NCI-H2196 treated with DMSO at 0.1 percent for 48 hours (cell line): ENCODE measurements around the gene CSAG1.
"Not testable (repeated sequence)": the region's sequence is repeated elsewhere in the genome, so short reads cannot be mapped to it uniquely, and the experiment has no call there.

Source experiments
- DNase-seq: peaks from one replicate; lab custom pipeline; 2025; ENCODE audit not compliant: unreplicated experiment; lab: John Stamatoyannopoulos, UW

The CSAG1 gene

GRCh38 chrX:152733261-152733975 lies at the start of gene CSAG1, which contains the start of gene MAGEA12:
TSS of gene CSAG1 (minus strand) at chrX:152733721. CDS start at chrX:152732460, 1,261 bp downstream.
TSS of gene MAGEA12 (plus strand) at chrX:152733757. CDS start at chrX:152736162, 2,405 bp downstream.
- DNase-seq = no peak

- DNase-seq = not testable (repeated sequence)
Measured at GRCh38 chrX:152769549-152770289, 36.2 kb upstream of the CSAG1 start, which contains the start of gene MAGEA6. TSS of gene MAGEA6 (minus strand) at chrX:152769689. CDS start at chrX:152767650, 2,039 bp downstream.

- not testable (repeated sequence) for DNase-seq
Measured at GRCh38 chrX:152766562-152766961, 33.0 kb upstream of the CSAG1 start.

- not testable (repeated sequence) for DNase-seq
Measured at GRCh38 chrX:152761582-152761981, 28.1 kb upstream of the CSAG1 start.

- DNase-seq = not testable (repeated sequence)
Measured at GRCh38 chrX:152759544-152759943, 26.0 kb upstream of the CSAG1 start.

- DNase-seq = not testable (repeated sequence)
Measured at GRCh38 chrX:152758918-152759317, 25.4 kb upstream of the CSAG1 start, which contains the start of gene CSAG3. TSS of gene CSAG3 (plus strand) at chrX:152759218.

GRCh38 chrX:152754871-152755270 lies 21.4 kb upstream of the CSAG1 start:
- not testable (repeated sequence) for DNase-seq

GRCh38 chrX:152753686-152754650 lies 20.4 kb upstream of the CSAG1 start, which contains the start of gene MAGEA2:
TSS of gene MAGEA2 (minus strand) at chrX:152753842. CDS start at chrX:152751363, 2,479 bp downstream.
- not testable (repeated sequence) for DNase-seq

GRCh38 chrX:152738560-152738959 lies 5.0 kb upstream of the CSAG1 start:
- no peak for DNase-seq

- not testable (repeated sequence) for DNase-seq
Measured at GRCh38 chrX:152736528-152736927, 3.0 kb upstream of the CSAG1 start.

GRCh38 chrX:152735860-152736511 lies 2.5 kb upstream of the CSAG1 start:
- no peak for DNase-seq

- no peak for DNase-seq
Measured at GRCh38 chrX:152735101-152735500, 1.6 kb upstream of the CSAG1 start.

GRCh38 chrX:152734143-152734858 lies 780 bp upstream of the CSAG1 start:
- not testable (repeated sequence) for DNase-seq

GRCh38 chrX:152725409-152725808 lies 8.1 kb downstream of the CSAG1 start:
- no peak for DNase-seq

- not testable (repeated sequence) for DNase-seq
Measured at GRCh38 chrX:152713815-152714787, 19.4 kb downstream of the CSAG1 start, which contains the start of gene MAGEA2B. TSS of gene MAGEA2B (plus strand) at chrX:152714628. CDS start at chrX:152717107, 2,479 bp downstream.

GRCh38 chrX:152713195-152713594 lies 20.3 kb downstream of the CSAG1 start:
- DNase-seq = not testable (repeated sequence)

GRCh38 chrX:152709173-152709572 lies 24.3 kb downstream of the CSAG1 start, which contains the start of gene CSAG2:
TSS of gene CSAG2 (minus strand) at chrX:152709273. CDS start at chrX:152709112, 161 bp downstream.
- not testable (repeated sequence) for DNase-seq

- DNase-seq = not testable (repeated sequence)
Measured at GRCh38 chrX:152706500-152706899, 27.0 kb downstream of the CSAG1 start.
